Adrenal gland (tissue), 5 donors: ENCODE results near the gene KCNMB2.

Source experiments
- POLR2A ChIP-seq, 2 donors: fragments of 450-650 bp; IDR thresholded peaks; one replicate each; pipeline ENCODE4 v1.6.1; 2017; ENCODE audit warnings: antibody characterized with exemption in 2 of 2, mild to moderate bottlenecking in 2 of 2, moderate library complexity in 1 of 2
- TF ChIP-seq, protein P1 (sequence below), 6 experiments: fragments of 450-650 bp in 4 of 6; fragments of 200-600 bp in 2 of 6; sonication (generic) in 1 of 6; IDR thresholded peaks; 1 replicate in 5 of 6; 2 replicates in 1 of 6; pipeline versions ENCODE4 v1.5.1 to v1.8.0; 2016 to 2021; ENCODE audit warnings: antibody characterized with exemption in 6 of 6, mild to moderate bottlenecking in 2 of 6, moderate library complexity in 1 of 6
- donor health status: DM: no; HTN: no; CAD: no.

DNA sequence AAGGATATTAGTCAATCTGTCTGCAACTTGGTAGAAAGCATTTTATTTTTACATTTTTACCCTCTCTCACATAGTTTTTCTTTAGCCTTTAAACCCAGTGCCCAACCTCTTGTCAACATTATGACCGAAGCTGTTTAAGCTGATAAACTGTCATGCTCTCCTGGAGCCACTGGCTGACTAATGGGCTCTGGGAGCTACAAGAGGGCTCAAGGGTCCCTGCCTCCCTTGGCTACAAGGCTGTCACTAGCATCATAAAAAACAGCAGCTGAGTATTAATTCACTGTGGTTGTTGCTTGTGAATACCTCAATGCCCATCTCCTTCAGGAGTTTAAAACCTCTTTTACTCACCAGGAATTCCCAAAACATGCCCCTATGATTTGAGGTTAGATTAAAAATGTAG is 297.5 kb downstream of the KCNMB2 start:
- TF ChIP-seq, protein P1, sequence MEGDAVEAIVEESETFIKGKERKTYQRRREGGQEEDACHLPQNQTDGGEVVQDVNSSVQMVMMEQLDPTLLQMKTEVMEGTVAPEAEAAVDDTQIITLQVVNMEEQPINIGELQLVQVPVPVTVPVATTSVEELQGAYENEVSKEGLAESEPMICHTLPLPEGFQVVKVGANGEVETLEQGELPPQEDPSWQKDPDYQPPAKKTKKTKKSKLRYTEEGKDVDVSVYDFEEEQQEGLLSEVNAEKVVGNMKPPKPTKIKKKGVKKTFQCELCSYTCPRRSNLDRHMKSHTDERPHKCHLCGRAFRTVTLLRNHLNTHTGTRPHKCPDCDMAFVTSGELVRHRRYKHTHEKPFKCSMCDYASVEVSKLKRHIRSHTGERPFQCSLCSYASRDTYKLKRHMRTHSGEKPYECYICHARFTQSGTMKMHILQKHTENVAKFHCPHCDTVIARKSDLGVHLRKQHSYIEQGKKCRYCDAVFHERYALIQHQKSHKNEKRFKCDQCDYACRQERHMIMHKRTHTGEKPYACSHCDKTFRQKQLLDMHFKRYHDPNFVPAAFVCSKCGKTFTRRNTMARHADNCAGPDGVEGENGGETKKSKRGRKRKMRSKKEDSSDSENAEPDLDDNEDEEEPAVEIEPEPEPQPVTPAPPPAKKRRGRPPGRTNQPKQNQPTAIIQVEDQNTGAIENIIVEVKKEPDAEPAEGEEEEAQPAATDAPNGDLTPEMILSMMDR (IDR thresholded peaks at IDR 0.05): no peak
- TF ChIP-seq POLR2A (IDR thresholded peaks at IDR 0.05): no peak
